Activated T-cell treated with anti-CD3 and anti-CD28 coated beads for 48 hours (primary cell): ENCODE results near the gene ARHGAP1.
"Not testable (repeated sequence)": the region's sequence is repeated elsewhere in the genome, so short reads cannot be mapped to it uniquely, and the experiment has no call there.

Source experiments
- DNase-seq: peaks from one replicate; pipeline ENCODE4 v3.0.0-alpha.2; 2020; ENCODE audit warnings: low read depth

ARHGAP1 gene

GRCh38 chr11:46673713-46674462 is 26.5 kb downstream of the ARHGAP1 start:
- no peak for DNase-seq

- DNase-seq: no peak
Measured at GRCh38 chr11:46672381-46672839, 28.0 kb downstream of the ARHGAP1 start.

GRCh38 chr11:46671958-46672315 is 28.5 kb downstream of the ARHGAP1 start:
- DNase-seq: no peak

GRCh38 chr11:46670521-46670920 is 29.9 kb downstream of the ARHGAP1 start:
- DNase-seq: not testable (repeated sequence)

GRCh38 chr11:46669711-46670139 is 30.7 kb downstream of the ARHGAP1 start:
- DNase-seq: no peak

GRCh38 chr11:46668480-46669085 is 31.8 kb downstream of the ARHGAP1 start:
- DNase-seq: no peak

GRCh38 chr11:46667043-46667481 is 33.4 kb downstream of the ARHGAP1 start:
- DNase-seq: no peak

- no peak for DNase-seq
Measured at GRCh38 chr11:46666516-46666915, 33.9 kb downstream of the ARHGAP1 start.

GRCh38 chr11:46665356-46665755 is 35.1 kb downstream of the ARHGAP1 start:
- DNase-seq: no peak

GRCh38 chr11:46664612-46665011 is 35.8 kb downstream of the ARHGAP1 start:
- DNase-seq: no peak

GRCh38 chr11:46663277-46663940 is 37.0 kb downstream of the ARHGAP1 start:
- DNase-seq: no peak

- no peak for DNase-seq
Measured at GRCh38 chr11:46662366-46662765, 38.1 kb downstream of the ARHGAP1 start.

- DNase-seq: no peak
Measured at GRCh38 chr11:46661836-46662235, 38.6 kb downstream of the ARHGAP1 start.

- DNase-seq: no peak
Measured at GRCh38 chr11:46659908-46660307, 40.5 kb downstream of the ARHGAP1 start.

GRCh38 chr11:46658259-46658658 is 42.2 kb downstream of the ARHGAP1 start:
- no peak for DNase-seq

- no peak for DNase-seq
Measured at GRCh38 chr11:46657186-46657585, 43.2 kb downstream of the ARHGAP1 start.

GRCh38 chr11:46655631-46656030 is 44.8 kb downstream of the ARHGAP1 start:
- no peak for DNase-seq

GRCh38 chr11:46649180-46649738 is 51.2 kb downstream of the ARHGAP1 start:
- DNase-seq: no peak

- DNase-seq: no peak
Measured at GRCh38 chr11:46643986-46644385, 56.4 kb downstream of the ARHGAP1 start.

GRCh38 chr11:46643531-46643930 is 56.9 kb downstream of the ARHGAP1 start:
- DNase-seq: no peak

- DNase-seq: no peak
Measured at GRCh38 chr11:46642627-46643335, 57.6 kb downstream of the ARHGAP1 start.

GRCh38 chr11:46641639-46642038 is 58.8 kb downstream of the ARHGAP1 start:
- no peak for DNase-seq
